ENCODE measurements around the gene RAB33B. TPM values are rescaled to one million over a fixed set of nuclear protein-coding genes. Genes with fewer than 3 reads are reported as not detected.

RAB33B gene
- total and polyA plus RNA-seq, 4 donors, result 3.8 to 24.8 (median 7.0) TPM

DNA sequence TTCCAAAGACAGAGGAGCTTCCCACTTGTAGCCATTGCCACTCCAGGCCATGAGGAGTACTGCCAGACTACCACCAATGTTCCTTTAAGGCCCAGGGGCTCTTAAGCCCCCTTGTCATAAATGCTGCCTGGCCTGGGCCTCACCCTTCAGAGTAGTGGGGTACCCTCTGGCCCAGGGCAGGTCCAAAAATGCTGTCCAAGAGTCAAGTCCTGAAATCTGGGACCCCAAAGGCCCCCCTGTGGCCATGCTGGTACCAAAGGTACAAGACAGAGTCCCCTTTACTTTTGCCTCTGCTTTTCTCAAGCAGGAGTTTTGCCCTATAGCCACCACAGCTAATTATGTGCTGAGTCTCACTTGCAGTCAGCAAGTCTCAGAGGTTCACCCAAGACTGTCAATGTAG lies 16.4 kb downstream of the RAB33B start:
- Histone ChIP-seq H3K27ac (ENCODE audit: low read depth in 1 of 2, low read length in 1 of 2) (no peak overlapping the region), H3K36me3 (ENCODE audit: control insufficient read depth in 4 of 4, insufficient read depth in 4 of 4, low read length in 4 of 4) (peaks cover 2 to 11% (median 7%) of the 10 kb centered on the region in 4 donors), H3K9ac (ENCODE audit: insufficient read depth in 1 of 2, low read length in 2 of 2) (no peak overlapping the region), H3K4me1 (ENCODE audit: control insufficient read depth in 5 of 5, insufficient read depth in 5 of 5, low read length in 5 of 5) (peaks cover 0 to 6% (median 0%) of the 10 kb centered on the region in 5 donors), H3K9me3 (ENCODE audit: control insufficient read depth in 4 of 4, insufficient read depth in 3 of 4, low read length in 3 of 4) (peaks cover 0 to 3% (median 0%) of the 10 kb centered on the region in 4 donors), H3K4me3 (no peak overlapping the region), H3K27me3 (ENCODE audit: control insufficient read depth in 3 of 3, insufficient read depth in 3 of 3, low read length in 2 of 3) (no peaks in the 10 kb centered on the region)
- no peak for ATAC-seq (ENCODE audit: insufficient read depth, low FRiP score)
- no peak for DNase-seq
- TF ChIP-seq, protein P1, sequence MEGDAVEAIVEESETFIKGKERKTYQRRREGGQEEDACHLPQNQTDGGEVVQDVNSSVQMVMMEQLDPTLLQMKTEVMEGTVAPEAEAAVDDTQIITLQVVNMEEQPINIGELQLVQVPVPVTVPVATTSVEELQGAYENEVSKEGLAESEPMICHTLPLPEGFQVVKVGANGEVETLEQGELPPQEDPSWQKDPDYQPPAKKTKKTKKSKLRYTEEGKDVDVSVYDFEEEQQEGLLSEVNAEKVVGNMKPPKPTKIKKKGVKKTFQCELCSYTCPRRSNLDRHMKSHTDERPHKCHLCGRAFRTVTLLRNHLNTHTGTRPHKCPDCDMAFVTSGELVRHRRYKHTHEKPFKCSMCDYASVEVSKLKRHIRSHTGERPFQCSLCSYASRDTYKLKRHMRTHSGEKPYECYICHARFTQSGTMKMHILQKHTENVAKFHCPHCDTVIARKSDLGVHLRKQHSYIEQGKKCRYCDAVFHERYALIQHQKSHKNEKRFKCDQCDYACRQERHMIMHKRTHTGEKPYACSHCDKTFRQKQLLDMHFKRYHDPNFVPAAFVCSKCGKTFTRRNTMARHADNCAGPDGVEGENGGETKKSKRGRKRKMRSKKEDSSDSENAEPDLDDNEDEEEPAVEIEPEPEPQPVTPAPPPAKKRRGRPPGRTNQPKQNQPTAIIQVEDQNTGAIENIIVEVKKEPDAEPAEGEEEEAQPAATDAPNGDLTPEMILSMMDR (IDR thresholded peaks at IDR 0.05; ENCODE audit: control extremely low read depth, extremely low read depth), result no peak

- no peaks in the 10 kb centered on the region for H3K27me3 ChIP-seq (ENCODE audit: control insufficient read depth in 3 of 3, insufficient read depth in 3 of 3, low read length in 2 of 3)
- no peak for ATAC-seq (ENCODE audit: insufficient read depth, low FRiP score)
- peaks cover 0 to 3% (median 0%) of the 10 kb centered on the region in 4 donors for H3K9me3 ChIP-seq (ENCODE audit: control insufficient read depth in 4 of 4, insufficient read depth in 3 of 4, low read length in 3 of 4)
- H3K36me3 ChIP-seq (ENCODE audit: control insufficient read depth in 4 of 4, insufficient read depth in 4 of 4, low read length in 4 of 4), result peaks cover 2 to 11% (median 7%) of the 10 kb centered on the region in 4 donors
- DNase-seq, result no peak
- peaks cover 0 to 6% (median 0%) of the 10 kb centered on the region in 5 donors for H3K4me1 ChIP-seq (ENCODE audit: control insufficient read depth in 5 of 5, insufficient read depth in 5 of 5, low read length in 5 of 5)
- WGBS, 2 donors, result 89 to 93% methylated on average over 6 of the region's 6 CpGs
- no peak overlapping the region for H3K4me3 ChIP-seq
- H3K27ac ChIP-seq (ENCODE audit: low read depth in 1 of 2, low read length in 1 of 2), result no peak overlapping the region
- TF ChIP-seq, protein P1 (IDR thresholded peaks at IDR 0.05; ENCODE audit: control extremely low read depth, extremely low read depth), result no peak
- H3K9ac ChIP-seq (ENCODE audit: insufficient read depth in 1 of 2, low read length in 2 of 2), result no peak overlapping the region
Observed at GRCh38 chr4:139470997-139471665, 17.2 kb downstream of the RAB33B start.

GRCh38 chr4:139472852-139473251 lies 18.9 kb downstream of the RAB33B start:
- WGBS, 2 donors, result 89% methylated on average over 3 of the region's 3 CpGs
- no peak for ATAC-seq (ENCODE audit: insufficient read depth, low FRiP score)

More at GRCh38 chr4:139472852-139473251, 18.9 kb downstream of the RAB33B start:
- Histone ChIP-seq H3K9ac (ENCODE audit: insufficient read depth in 1 of 2, low read length in 2 of 2) (no peak overlapping the region), H3K36me3 (ENCODE audit: control insufficient read depth in 4 of 4, insufficient read depth in 4 of 4, low read length in 4 of 4) (peaks cover 4 to 11% (median 8%) of the 10 kb centered on the region in 4 donors), H3K27ac (ENCODE audit: low read depth in 1 of 2, low read length in 1 of 2) (no peak overlapping the region), H3K9me3 (ENCODE audit: control insufficient read depth in 4 of 4, insufficient read depth in 3 of 4, low read length in 3 of 4) (peaks cover 0 to 3% (median 0%) of the 10 kb centered on the region in 4 donors), H3K4me3 (no peak overlapping the region), H3K27me3 (ENCODE audit: control insufficient read depth in 3 of 3, insufficient read depth in 3 of 3, low read length in 2 of 3) (no peaks in the 10 kb centered on the region), H3K4me1 (ENCODE audit: control insufficient read depth in 5 of 5, insufficient read depth in 5 of 5, low read length in 5 of 5) (peaks cover 0 to 6% (median 0%) of the 10 kb centered on the region in 5 donors)
- no peak for DNase-seq
- TF ChIP-seq, protein P1 (IDR thresholded peaks at IDR 0.05; ENCODE audit: control extremely low read depth, extremely low read depth), result no peak
